GM23338 (cell line): ENCODE data around the gene CLIP2. TPM values are rescaled to one million over a fixed set of nuclear protein-coding genes. Genes with fewer than 3 reads are reported as not detected.
"Not testable (repeated sequence)": the region's sequence is repeated elsewhere in the genome, so short reads cannot be mapped to it uniquely, and the experiment has no call there.

Experiments used
- ATAC-seq: fragments of 200-7000 bp; cut with Tn5 transposase; 3 replicates; pipeline ENCODE4 v1.9.1; 2020
- DNase-seq: peaks from one replicate; pipeline ENCODE4 v3.0.0-alpha.2; 2015; ENCODE audit warnings: low spot score
- H2AFZ ChIP-seq: fragments of 200-600 bp; sonication (generic); 2 replicates; pipeline ENCODE4 v1.8.0; 2016; ENCODE audit warnings: antibody characterized with exemption, mild to moderate bottlenecking, moderate library complexity
- H3F3A ChIP-seq: fragments of 200-600 bp; sonication (generic); replicated peaks from 2 replicates; pipeline ENCODE4 v1.8.0; 2017; ENCODE audit warnings: antibody characterized with exemption, mixed run types, low read depth
- H3K27ac ChIP-seq: fragments of 200-600 bp; sonication (generic); 2 replicates; pipeline ENCODE4 v1.6.1; 2016; ENCODE audit warnings: low read depth
- H3K27me3 ChIP-seq: fragments of 200-600 bp; sonication (generic); 2 replicates; pipeline ENCODE4 v1.8.0; 2016; ENCODE audit warnings: mild to moderate bottlenecking, mixed run types, moderate library complexity; ENCODE audit not compliant: insufficient read depth
- H3K36me3 ChIP-seq: fragments of 200-600 bp; sonication (generic); 2 replicates; pipeline ENCODE4 v1.8.0; 2016; ENCODE audit warnings: mild to moderate bottlenecking; ENCODE audit not compliant: insufficient read depth
- H3K4me1 ChIP-seq: fragments of 200-600 bp; sonication (generic); 2 replicates; pipeline ENCODE4 v1.8.0; 2016; ENCODE audit warnings: mild to moderate bottlenecking, moderate library complexity; ENCODE audit not compliant: insufficient read depth
- H3K4me2 ChIP-seq: fragments of 200-600 bp; sonication (generic); 2 replicates; pipeline ENCODE4 v1.7.1; 2017; ENCODE audit warnings: mixed run types
- H3K4me3 ChIP-seq: fragments of 200-600 bp; sonication (generic); 2 replicates; pipeline ENCODE4 v1.6.1; 2016; ENCODE audit warnings: mixed run types
- H3K79me2 ChIP-seq: fragments of 200-600 bp; sonication (generic); replicated peaks from 2 replicates; pipeline ENCODE4 v1.8.0; 2017; ENCODE audit warnings: mild to moderate bottlenecking; ENCODE audit not compliant: insufficient read depth
- H3K9me2 ChIP-seq: fragments of 200-600 bp; sonication (generic); 2 replicates; pipeline ENCODE4 v1.8.0; 2017; ENCODE audit not compliant: insufficient read depth
- H4K20me1 ChIP-seq: fragments of 200-600 bp; sonication (generic); replicated peaks from 2 replicates; pipeline ENCODE4 v1.8.0; 2017; ENCODE audit warnings: mild to moderate bottlenecking; ENCODE audit not compliant: insufficient read depth
- H3K27ac Mint-ChIP-seq: 2 replicates; pipeline ENCODE4 v1.8.0; 2020; ENCODE audit warnings: inconsistent platforms, mild to moderate bottlenecking, moderate library complexity, mixed read lengths
- H3K27me3 Mint-ChIP-seq: 3 replicates; pipeline ENCODE4 v1.8.0; 2022; ENCODE audit warnings: low read depth, mild to moderate bottlenecking, moderate library complexity, mixed read lengths, inconsistent platforms; ENCODE audit not compliant: insufficient read depth, poor library complexity
- H3K36me3 Mint-ChIP-seq: 3 replicates; pipeline ENCODE4 v1.8.0; 2021; ENCODE audit warnings: low read depth, mild to moderate bottlenecking, inconsistent platforms, moderate library complexity, mixed read lengths
- H3K4me1 Mint-ChIP-seq: 3 replicates; pipeline ENCODE4 v1.8.0; 2020; ENCODE audit warnings: mild to moderate bottlenecking, inconsistent platforms, mixed read lengths
- H3K4me3 Mint-ChIP-seq: 3 replicates; pipeline ENCODE4 v1.8.0; 2021; ENCODE audit warnings: moderate library complexity, mild to moderate bottlenecking, inconsistent platforms, mixed read lengths
- H3K9me3 Mint-ChIP-seq: 3 replicates; pipeline ENCODE4 v1.8.0; 2020; ENCODE audit warnings: moderate library complexity, mild to moderate bottlenecking, inconsistent platforms, mixed read lengths
- EZH2 ChIP-seq: fragments of 200-600 bp; sonication (generic); IDR thresholded peaks from one replicate; pipeline ENCODE4 v1.8.0; 2017; ENCODE audit warnings: antibody characterized with exemption, mild to moderate bottlenecking, low read depth; ENCODE audit not compliant: unreplicated experiment
- ZNF331 ChIP-seq: fragments of 250-450 bp; sonication (Bioruptor Pico); IDR thresholded peaks from 2 replicates; pipeline ENCODE4 v1.5.0; 2020; ENCODE audit warnings: low read depth, mild to moderate bottlenecking, moderate library complexity
- polyA plus RNA-seq: library from polyadenylated mRNA; unstranded; fragments of >200 nt; fragmentation: Nextera tagmentation; extraction: Ambion mirVana; gene quantifications from 2 replicates; pipeline ENCODE4 v1.2.1, GENCODE V29; 2016
- total RNA-seq: library from RNA; depleted of rRNA; stranded (reverse); fragments of >200 nt; shearing (Covaris generic); gene quantifications from 2 replicates; pipeline ENCODE4 v1.2.3, GENCODE V29; 2014
- TF ChIP-seq, protein P1 (sequence below), 2 experiments: fragments of 200-600 bp in 1 of 2; sonication (generic) in 1 of 2; conservative IDR thresholded peaks; 2 replicates each; pipeline versions ENCODE4 v1.5.1 to v1.6.1; 2016 to 2017; ENCODE audit warnings: antibody characterized with exemption in 2 of 2, low read depth in 2 of 2, mild to moderate bottlenecking in 2 of 2, moderate library complexity in 1 of 2
- TF ChIP-seq, protein P2 (sequence below): IDR thresholded peaks from one replicate; pipeline ENCODE4 v1.6.1; 2018; ENCODE audit warnings: antibody characterized with exemption; ENCODE audit not compliant: unreplicated experiment
- TF ChIP-seq, protein P3 (sequence below): IDR thresholded peaks from 2 replicates; pipeline ENCODE4 v1.6.1; 2016; ENCODE audit warnings: antibody characterized with exemption

CLIP2 gene
- total and polyA plus RNA-seq, 2 experiments from 2014 or later = 8.1 to 51.9 TPM

DNA sequence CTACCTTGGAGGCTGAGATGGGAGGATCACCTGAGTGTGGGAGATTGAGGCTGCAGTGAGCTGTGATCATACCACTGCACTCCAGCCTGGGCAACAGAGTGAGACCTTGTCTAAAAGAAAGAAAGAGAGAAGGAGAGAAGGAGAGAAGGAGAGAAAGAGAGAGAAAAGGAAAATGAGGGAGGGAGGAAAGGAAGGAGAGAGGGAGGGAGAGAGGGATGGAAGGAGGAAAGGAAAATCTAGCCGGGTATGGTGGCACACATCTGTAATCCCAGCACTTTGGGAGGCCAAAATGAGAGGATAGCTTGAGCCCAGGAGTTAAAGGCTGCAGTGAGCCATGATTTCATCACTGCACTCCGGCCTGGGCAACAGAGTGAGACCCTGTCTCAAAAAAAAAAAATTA lies 121.6 kb downstream of the CLIP2 start:
- no peaks in the 10 kb centered on the region for H3K4me1 ChIP-seq
- H3K79me2 ChIP-seq = no peaks in the 10 kb centered on the region
- H3K36me3 Mint-ChIP-seq = no peaks in the 10 kb centered on the region
- no peak overlapping the region for H3K4me2 ChIP-seq
- ATAC-seq (no peak), DNase-seq (no peak)
- H3K4me3 ChIP-seq = no peak overlapping the region
- H3K4me3 Mint-ChIP-seq = no peak overlapping the region
- no peaks in the 10 kb centered on the region for H4K20me1 ChIP-seq
- H3K9me2 ChIP-seq = no peaks in the 10 kb centered on the region
- TF ChIP-seq, protein P1, sequence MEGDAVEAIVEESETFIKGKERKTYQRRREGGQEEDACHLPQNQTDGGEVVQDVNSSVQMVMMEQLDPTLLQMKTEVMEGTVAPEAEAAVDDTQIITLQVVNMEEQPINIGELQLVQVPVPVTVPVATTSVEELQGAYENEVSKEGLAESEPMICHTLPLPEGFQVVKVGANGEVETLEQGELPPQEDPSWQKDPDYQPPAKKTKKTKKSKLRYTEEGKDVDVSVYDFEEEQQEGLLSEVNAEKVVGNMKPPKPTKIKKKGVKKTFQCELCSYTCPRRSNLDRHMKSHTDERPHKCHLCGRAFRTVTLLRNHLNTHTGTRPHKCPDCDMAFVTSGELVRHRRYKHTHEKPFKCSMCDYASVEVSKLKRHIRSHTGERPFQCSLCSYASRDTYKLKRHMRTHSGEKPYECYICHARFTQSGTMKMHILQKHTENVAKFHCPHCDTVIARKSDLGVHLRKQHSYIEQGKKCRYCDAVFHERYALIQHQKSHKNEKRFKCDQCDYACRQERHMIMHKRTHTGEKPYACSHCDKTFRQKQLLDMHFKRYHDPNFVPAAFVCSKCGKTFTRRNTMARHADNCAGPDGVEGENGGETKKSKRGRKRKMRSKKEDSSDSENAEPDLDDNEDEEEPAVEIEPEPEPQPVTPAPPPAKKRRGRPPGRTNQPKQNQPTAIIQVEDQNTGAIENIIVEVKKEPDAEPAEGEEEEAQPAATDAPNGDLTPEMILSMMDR (conservative IDR thresholded peaks at IDR 0.05; ENCODE audit: low read depth in 2 of 2) = no peak
- TF ChIP-seq, protein P2, sequence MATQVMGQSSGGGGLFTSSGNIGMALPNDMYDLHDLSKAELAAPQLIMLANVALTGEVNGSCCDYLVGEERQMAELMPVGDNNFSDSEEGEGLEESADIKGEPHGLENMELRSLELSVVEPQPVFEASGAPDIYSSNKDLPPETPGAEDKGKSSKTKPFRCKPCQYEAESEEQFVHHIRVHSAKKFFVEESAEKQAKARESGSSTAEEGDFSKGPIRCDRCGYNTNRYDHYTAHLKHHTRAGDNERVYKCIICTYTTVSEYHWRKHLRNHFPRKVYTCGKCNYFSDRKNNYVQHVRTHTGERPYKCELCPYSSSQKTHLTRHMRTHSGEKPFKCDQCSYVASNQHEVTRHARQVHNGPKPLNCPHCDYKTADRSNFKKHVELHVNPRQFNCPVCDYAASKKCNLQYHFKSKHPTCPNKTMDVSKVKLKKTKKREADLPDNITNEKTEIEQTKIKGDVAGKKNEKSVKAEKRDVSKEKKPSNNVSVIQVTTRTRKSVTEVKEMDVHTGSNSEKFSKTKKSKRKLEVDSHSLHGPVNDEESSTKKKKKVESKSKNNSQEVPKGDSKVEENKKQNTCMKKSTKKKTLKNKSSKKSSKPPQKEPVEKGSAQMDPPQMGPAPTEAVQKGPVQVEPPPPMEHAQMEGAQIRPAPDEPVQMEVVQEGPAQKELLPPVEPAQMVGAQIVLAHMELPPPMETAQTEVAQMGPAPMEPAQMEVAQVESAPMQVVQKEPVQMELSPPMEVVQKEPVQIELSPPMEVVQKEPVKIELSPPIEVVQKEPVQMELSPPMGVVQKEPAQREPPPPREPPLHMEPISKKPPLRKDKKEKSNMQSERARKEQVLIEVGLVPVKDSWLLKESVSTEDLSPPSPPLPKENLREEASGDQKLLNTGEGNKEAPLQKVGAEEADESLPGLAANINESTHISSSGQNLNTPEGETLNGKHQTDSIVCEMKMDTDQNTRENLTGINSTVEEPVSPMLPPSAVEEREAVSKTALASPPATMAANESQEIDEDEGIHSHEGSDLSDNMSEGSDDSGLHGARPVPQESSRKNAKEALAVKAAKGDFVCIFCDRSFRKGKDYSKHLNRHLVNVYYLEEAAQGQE = no peak
- TF ChIP-seq ZNF331 (CRISPR knock-in tag) = no peak
- TF ChIP-seq, protein P3, sequence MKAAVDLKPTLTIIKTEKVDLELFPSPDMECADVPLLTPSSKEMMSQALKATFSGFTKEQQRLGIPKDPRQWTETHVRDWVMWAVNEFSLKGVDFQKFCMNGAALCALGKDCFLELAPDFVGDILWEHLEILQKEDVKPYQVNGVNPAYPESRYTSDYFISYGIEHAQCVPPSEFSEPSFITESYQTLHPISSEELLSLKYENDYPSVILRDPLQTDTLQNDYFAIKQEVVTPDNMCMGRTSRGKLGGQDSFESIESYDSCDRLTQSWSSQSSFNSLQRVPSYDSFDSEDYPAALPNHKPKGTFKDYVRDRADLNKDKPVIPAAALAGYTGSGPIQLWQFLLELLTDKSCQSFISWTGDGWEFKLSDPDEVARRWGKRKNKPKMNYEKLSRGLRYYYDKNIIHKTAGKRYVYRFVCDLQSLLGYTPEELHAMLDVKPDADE = no peak
- no peak for TF ChIP-seq EZH2
- no peak overlapping the region for H2AFZ ChIP-seq
- no peaks in the 10 kb centered on the region for H3K27me3 ChIP-seq
- H3K27ac ChIP-seq = no peak overlapping the region
- no peaks in the 10 kb centered on the region for H3F3A ChIP-seq
- H3K9me3 Mint-ChIP-seq = no peaks in the 10 kb centered on the region
- no peak overlapping the region for H3K27ac Mint-ChIP-seq
- peaks cover 11% of the 10 kb centered on the region for H3K27me3 Mint-ChIP-seq
- no peaks in the 10 kb centered on the region for H3K36me3 ChIP-seq
- peaks cover 4% of the 10 kb centered on the region; the same call in 1 of the 3 replicates for H3K4me1 Mint-ChIP-seq

DNA sequence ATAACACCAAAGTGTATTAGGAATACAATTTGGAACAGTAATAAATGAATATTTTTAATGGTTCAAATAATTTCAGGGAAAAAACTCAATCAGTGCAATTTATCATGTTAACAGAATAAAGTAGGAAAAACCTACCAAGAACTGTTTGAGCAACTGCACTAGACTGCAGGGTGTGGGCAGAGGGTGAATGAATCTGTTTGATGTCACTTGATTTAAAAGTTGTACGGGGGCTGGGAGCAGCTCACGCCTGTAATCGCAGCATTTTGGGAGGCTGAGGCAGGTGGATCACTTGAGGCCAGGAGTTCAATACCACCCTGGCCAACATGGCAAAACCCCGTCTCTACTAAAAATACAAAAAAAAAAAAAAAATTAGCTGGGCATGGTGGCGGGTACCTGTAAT lies 122.4 kb downstream of the CLIP2 start:
- H3K4me1 Mint-ChIP-seq, H3K27ac ChIP-seq, H3K4me2 ChIP-seq, ATAC-seq, H3K9me2 ChIP-seq, H3K4me1 ChIP-seq, H3K9me3 Mint-ChIP-seq, H3K27ac Mint-ChIP-seq, H3K27me3 ChIP-seq, H3K4me3 ChIP-seq, H3K36me3 ChIP-seq, H3K4me3 Mint-ChIP-seq, H3K27me3 Mint-ChIP-seq, H3F3A ChIP-seq, DNase-seq, H3K36me3 Mint-ChIP-seq, H4K20me1 ChIP-seq, H2AFZ ChIP-seq, H3K79me2 ChIP-seq: not testable (repeated sequence)
